ENCODE results near the gene PHYHD1. TPM values are rescaled to one million over a fixed set of nuclear protein-coding genes. Genes with fewer than 3 reads are reported as not detected.

PHYHD1 gene
- 4.6 TPM in 1 of 2 replicates, not detected in the other for polyA plus RNA-seq

DNA sequence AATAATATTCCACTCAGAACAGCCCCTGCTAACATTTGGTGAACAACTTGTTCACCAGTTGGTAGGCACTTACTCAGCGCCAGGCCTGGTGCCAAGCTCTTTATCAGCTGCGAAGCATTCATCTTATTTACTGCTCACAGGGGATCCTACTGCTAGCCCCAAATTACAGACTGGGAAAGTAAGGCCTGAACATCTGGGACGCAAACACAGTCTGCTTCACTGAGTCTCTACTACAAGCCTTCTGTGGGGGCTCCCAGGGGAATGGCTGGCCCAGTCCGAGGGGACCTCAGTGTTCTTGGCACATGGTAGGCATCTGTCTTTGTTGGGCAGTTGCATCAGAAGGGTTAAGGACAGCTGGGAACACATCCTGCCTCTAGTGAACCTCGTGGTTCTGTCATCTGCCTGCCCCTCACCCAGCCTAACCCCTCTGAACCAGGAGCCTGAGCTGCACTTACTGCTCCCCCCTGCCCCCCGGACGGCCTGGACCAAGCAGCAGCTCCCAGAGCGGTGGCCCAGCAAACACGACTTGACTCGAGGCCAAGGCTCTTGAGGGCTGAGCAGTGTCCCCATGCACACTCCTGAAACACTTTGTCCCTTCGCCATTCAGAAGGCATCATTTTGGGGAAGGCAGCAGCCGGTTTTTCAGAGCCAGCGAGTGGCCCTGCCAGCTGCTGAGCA, at the start of gene PHYHD1:
TSS of gene PHYHD1 (plus strand) at position 602 of the 678 bp plus-strand sequence. CDS start 1,342 bp downstream, outside the sequence.

DNA sequence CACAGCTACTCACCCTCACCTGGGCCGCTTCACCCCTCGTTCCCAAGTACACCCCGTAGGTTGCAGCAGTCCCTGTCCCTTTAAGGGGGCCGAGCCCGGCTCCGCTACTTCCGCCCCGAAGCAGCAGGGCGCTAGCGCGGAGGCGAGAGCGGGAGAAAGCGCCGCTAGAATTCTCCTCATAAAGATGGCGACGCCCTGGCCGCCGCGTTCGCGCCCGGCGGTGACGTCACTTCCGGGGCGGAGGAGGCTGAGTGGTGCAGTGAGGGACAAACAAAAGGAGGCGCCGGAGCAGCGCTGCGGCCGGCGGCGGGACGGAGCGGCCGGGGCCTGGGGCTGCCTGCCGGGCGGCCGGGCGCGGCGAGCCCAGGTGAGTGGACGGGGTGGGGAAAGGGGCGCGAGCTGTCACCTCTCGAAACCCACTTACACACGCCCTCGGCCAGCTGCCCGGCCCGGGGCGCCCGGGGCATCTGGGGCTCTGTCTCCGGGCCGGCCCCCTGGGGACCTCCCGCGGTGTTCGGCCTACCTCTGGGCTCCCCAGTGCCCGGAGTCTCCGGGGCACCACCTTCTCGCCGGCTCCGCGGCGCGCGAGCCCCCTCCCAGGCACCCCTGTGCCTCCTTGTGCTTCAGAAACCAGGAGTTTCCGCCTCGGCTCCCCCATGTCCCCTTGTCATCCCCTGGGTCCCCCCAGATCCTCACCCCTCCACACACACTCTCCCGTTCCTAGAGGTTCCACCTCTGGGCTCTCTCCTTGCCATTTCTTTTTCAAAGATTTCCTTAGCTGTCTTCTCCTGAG, 38.7 kb upstream of the PHYHD1 start, which contains the start of the genes KYAT1 and LRRC8A:
TSS of gene KYAT1 (minus strand) at position 67 of the 793 bp plus-strand sequence. CDS start 36,545 bp downstream, outside the sequence.
TSS of gene LRRC8A (plus strand) at position 250 of the 793 bp plus-strand sequence. CDS start 25,032 bp downstream, outside the sequence.

DNA sequence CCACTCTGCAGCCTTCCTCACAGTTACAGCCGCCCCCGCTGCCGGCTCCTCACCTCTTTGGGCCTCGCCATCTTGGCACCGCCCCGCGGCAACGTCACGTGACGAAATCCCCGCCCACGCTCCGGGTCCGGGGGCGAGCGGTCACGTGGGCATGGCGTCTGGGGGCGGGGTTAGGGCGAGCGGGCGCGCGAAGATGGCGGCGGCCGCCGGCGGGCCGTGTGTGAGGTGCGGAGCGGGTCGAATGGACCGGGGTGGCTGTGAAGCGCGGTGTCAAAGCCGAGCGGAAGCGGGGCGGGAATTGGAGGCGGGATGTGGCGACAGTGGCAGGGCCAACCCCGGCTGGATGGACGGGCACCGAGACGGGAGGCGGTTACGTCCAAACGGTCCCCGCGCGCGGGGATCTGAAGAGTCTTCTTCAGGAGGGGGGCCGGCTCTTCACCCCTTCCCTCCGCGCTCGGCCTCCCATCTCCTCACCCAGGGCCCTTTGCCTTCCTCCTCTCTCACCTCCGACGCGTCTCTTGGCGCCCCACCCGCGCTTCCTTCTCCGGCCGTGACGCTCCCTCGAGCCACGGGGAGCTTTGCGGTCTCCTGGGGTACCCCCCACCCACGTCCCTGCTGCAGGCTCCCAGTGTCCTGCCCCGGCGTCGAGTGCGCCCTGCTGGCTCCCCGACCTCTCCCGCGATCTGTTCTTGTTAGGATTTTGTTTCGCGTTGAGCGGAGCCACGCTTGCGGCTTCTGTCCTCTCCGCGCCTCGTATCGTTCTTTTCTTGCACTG, 26.9 kb downstream of the PHYHD1 start, which contains the start of the genes DOLK and NUP188:
TSS of gene DOLK (minus strand) at position 77 of the 775 bp plus-strand sequence. CDS start 300 bp downstream, outside the sequence.
TSS of gene NUP188 (plus strand) at position 173 of the 775 bp plus-strand sequence. CDS start at position 194, 21 bp downstream.

Other genes with a start within 250 kb of the PHYHD1 start
- gene SET, start 231.8 kb upstream of the PHYHD1 start, polyA plus RNA-seq: 177 and 187 TPM in 2 replicates
- gene PKN3, start 218.5 kb upstream of the PHYHD1 start, polyA plus RNA-seq: not detected in 2 replicates
- gene ZDHHC12, start 196.9 kb upstream of the PHYHD1 start, polyA plus RNA-seq: 0.21 TPM in 1 of 2 replicates, not detected in the other
- 2.3 and 4.4 TPM in 2 replicates for gene ZER1, start 149.1 kb upstream of the PHYHD1 start, polyA plus RNA-seq
- gene TBC1D13, start 133.7 kb upstream of the PHYHD1 start, polyA plus RNA-seq: 2.0 and 2.6 TPM in 2 replicates
- gene ENDOG, start 102.5 kb upstream of the PHYHD1 start, polyA plus RNA-seq: 8.6 and 12.4 TPM in 2 replicates
- gene SPOUT1, start 91.2 kb upstream of the PHYHD1 start, polyA plus RNA-seq: 5.4 and 9.8 TPM in 2 replicates
- gene KYAT1, start 39.0 kb upstream of the PHYHD1 start, polyA plus RNA-seq: 12.4 and 14.1 TPM in 2 replicates
- gene LRRC8A, start 38.8 kb upstream of the PHYHD1 start, polyA plus RNA-seq: 10.3 and 11.2 TPM in 2 replicates
- 16.7 and 20.3 TPM in 2 replicates for gene DOLK, start 26.6 kb downstream of the PHYHD1 start, polyA plus RNA-seq
- gene NUP188, start 26.7 kb downstream of the PHYHD1 start, polyA plus RNA-seq: 8.6 and 11.3 TPM in 2 replicates
- 1.6 and 3.5 TPM in 2 replicates for gene SH3GLB2, start 107.3 kb downstream of the PHYHD1 start, polyA plus RNA-seq
- 3.1 TPM in 2 replicates for gene MIGA2, start 115.6 kb downstream of the PHYHD1 start, polyA plus RNA-seq
- gene DOLPP1, start 160.1 kb downstream of the PHYHD1 start, polyA plus RNA-seq: 12.8 and 19.5 TPM in 2 replicates
- gene CRAT, start 189.8 kb downstream of the PHYHD1 start, polyA plus RNA-seq: 2.7 and 3.8 TPM in 2 replicates
- 13.9 and 22.8 TPM in 2 replicates for gene PTPA, start 190.4 kb downstream of the PHYHD1 start, polyA plus RNA-seq